Measurements from ENCODE around the gene FGD4.

FGD4 gene

GRCh38 chr12:32407795-32408194, 8.4 kb downstream of the FGD4 start:
- DNase-seq (ENCODE audit: low read depth): no peak

DNA sequence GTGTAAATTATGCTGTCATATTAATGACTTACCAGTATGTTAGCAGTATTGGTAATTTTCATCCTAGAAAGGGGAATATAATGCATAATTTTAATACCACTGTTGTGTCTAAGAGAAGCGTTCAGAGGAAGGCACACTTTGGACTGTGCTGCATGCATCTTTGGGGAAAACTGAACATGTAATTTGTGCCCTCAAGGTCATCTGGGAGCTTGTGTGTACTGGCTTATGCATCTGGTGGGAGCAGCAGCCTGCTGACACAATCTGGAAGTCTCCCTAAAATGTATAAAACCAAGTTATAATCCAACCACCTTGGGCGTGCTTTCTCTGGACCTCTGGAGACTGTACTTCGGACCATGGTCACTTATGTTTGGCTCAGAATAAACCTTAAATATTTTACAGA, 14.1 kb downstream of the FGD4 start:
- no peak for DNase-seq (ENCODE audit: low read depth)

- DNase-seq (ENCODE audit: low read depth): no peak
Observed at GRCh38 chr12:32418221-32418620, 18.9 kb downstream of the FGD4 start.

DNA sequence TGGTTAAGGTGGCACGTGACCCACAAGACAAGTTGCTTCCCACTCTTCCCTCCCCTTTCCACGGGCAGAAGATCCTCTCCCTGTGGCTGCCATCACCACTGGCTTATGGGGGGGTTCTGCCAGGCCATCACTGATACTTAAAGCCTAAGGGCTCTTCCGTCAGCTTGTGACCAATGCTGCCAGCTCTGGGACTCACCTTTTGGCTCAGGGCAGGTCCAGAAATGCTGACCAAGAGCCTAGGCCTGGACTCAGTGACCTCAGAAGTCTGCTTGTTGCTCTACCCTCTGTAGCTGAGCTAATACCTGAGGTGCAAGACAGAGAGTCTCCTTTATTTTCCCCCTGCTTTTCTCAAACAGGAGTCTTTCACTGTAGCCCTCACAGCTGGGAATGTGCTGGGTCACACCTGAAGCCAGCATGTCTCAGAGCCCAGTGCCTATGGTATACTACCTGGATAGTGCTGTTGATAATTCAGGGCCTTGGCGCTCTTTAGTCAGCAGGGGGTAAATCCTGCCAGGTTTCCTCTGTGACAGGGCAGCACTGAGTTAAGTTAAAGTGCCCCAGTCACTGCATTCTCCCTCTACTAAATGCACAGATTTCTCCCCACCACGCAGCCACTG, 19.7 kb downstream of the FGD4 start:
- DNase-seq (ENCODE audit: low read depth): no peak

DNA sequence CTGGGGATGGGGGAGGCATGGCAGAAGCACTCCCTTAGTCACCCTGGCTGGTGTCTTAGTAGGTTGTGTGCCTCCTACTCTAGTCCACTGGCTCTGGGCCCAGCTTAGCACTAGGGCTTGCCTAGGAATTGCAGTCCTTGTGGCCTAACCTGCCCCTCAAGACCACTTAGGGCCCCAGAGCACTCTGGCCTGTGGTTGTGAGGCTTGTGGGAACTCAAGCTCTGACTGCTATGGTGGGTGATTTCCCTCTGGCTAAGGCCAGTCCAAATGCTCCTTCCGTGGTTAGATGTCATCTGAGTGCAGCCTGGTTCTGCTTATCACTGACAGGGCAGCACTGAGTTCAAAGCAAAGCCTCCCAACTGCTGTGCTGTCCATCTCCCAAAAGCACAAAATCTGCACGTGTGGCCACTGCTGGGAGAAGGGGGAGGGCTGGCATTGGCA, 20.2 kb downstream of the FGD4 start:
- DNase-seq (ENCODE audit: low read depth): no peak

DNA sequence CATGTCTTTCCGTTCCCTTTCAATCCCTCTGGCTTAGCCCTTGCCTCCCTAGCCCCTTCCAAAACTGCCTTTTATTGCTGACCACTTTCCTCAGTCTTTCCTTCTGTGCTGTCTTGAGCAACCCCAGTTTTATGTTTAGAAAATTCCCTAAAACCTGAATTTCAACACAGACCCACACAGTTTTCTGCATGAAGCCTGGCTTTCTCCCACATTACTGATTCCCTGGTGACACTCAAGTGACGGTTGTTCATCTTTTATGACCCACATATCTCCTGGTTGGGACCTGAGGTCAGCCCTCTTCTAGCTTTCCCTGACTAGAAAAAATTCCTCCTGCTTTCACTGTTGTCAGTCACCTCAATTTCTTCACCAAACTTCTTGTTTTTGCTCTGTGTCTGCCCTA, 21.0 kb downstream of the FGD4 start:
- DNase-seq (ENCODE audit: low read depth): no peak

DNA sequence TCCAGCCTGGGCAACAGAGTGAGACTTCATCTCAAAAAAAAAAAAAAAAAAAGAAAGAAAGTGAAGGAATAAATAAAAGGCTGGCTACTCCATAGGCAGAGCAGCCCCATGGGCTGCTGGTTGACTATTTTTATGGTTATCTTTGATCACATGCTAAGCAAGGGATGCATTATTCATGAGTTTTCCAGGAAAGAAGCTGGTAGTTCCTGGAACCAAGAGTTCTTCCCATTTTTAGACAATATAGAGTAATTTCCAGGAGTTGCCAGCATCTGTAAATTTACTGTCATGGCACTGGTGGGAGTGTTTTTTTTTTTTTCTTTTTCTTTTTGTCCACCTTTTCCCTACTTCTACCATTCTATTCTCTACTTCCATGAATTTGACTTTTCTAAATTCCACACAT, 24.2 kb downstream of the FGD4 start:
- no peak for DNase-seq (ENCODE audit: low read depth)

DNA sequence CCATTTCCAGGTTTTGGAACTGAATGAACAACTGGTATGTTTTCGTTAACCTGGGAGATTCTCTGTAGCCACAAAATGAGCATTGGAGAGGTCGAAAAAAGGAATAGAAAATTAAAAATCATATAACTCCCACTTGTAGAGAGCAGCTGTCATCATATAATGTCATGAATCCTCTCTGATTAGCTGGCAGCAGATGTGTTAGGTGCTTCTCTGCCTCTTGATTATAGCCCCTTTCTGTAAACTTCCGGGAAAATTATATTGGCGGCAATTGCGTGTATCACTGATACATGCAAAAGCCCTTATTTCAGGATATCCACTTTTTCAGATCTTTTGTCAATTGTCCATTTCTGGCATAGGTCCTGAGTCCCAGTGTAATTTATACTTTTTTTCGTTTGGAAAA, 31.7 kb downstream of the FGD4 start:
- DNase-seq (ENCODE audit: low read depth): no peak

GRCh38 chr12:32435921-32436705, 36.8 kb downstream of the FGD4 start:
- DNase-seq (ENCODE audit: low read depth): no peak

DNA sequence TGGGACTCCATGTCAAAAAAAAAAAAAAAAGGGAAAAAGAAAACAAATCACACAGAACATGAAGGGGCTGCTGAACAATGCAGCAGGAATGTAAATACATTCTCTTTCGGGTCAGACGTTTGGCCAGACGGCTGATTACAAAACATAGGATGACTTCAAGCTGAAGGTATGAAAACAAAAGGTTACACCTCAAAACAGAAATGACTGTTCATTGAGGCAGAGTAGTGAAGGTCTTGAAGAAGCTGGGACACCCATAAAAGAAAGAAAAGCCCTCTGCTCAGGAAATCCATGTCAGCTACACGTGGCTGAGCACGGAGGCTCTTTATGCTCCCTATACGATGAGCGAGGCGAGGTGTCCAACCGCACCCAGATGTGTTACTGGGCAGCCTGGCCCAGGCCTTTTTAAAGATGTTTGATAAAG, 37.7 kb downstream of the FGD4 start:
- DNase-seq (ENCODE audit: low read depth): no peak

DNA sequence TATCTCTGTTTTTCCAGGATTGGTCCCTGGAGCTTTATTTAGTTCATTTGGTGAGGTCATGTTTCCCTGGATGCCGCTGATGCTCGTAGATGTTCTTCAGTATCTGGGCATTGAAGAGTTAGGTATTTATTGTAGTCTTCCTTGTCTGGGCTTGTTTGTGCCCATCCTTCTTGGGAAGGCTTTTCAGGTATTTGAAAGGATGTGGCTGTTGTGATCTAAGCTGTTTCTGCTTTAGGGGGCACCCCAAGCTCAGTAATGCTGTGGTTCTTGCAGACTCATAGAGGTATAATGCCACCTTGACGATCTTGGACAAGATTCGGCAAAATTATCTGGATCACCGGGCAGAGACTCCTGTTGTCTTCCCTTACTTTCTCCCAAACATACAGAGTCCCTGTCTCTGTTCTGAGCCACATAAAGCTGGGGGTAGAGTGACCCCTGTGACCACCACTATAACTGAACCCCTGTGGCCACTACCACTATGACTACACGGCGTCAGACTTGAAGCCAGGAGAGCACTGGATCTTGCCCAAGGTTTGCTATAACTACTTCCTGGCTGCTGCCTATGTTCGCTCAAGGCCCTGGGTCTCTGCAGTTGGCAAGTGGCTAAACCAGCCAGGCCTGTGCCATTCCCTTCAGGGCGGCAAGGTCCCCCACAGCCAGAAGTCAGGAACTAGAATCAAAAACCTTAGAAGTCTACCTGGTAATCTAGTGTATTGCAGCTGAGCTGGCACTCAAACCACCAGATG, 40.9 kb downstream of the FGD4 start:
- no peak for DNase-seq (ENCODE audit: low read depth)

DNA sequence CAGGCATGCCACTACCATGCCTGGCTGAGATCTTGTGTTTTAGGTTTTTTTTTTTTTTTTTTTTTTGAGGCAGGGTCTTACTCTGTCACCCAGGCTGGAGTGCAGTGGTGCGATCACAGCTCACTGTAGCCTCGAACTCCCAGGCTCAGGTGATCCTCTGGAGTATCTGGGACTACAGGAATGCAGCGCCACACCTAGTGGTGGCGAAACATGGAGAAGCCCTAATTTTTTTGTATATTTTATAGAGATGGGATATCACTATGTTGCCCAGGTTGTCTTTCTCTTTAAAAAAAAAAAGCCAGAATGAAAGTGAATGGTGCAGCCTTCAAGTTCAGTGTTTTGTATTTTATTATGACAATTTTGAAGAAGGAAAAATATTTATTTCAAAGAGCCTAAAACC, 44.1 kb downstream of the FGD4 start:
- no peak for DNase-seq (ENCODE audit: low read depth)

GRCh38 chr12:32444895-32445294, 45.5 kb downstream of the FGD4 start:
- DNase-seq (ENCODE audit: low read depth): no peak

- no peak for DNase-seq (ENCODE audit: low read depth)
Observed at GRCh38 chr12:32445356-32445755, 46.0 kb downstream of the FGD4 start.

GRCh38 chr12:32446316-32447119, 47.2 kb downstream of the FGD4 start:
- DNase-seq (ENCODE audit: low read depth): no peak

DNA sequence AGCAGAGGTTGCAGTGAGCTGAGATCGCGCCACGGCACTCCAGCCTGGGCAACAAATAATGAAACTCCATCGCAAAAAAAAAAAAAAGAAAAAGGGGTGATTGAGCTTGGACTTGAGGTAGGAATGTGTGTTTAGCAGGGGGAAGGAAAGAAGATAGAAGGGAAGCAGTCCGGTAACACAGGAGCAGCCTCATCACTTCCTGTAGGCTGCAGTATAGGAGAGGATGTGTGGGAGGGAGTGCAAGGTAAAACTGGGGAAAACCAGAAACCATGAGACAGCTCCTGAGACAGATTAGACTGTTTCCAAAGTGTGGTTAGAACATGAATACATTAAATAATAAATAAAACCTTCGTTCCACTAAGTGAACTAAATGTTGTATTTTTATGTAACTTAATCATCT, 49.2 kb downstream of the FGD4 start:
- no peak for DNase-seq (ENCODE audit: low read depth)

- DNase-seq (ENCODE audit: low read depth): no peak
Observed at GRCh38 chr12:32450363-32450762, 51.0 kb downstream of the FGD4 start.

- DNase-seq (ENCODE audit: low read depth): no peak
Observed at GRCh38 chr12:32450768-32451167, 51.4 kb downstream of the FGD4 start.

GRCh38 chr12:32451816-32452215, 52.5 kb downstream of the FGD4 start:
- DNase-seq (ENCODE audit: low read depth): no peak

GRCh38 chr12:32454075-32454474, 54.7 kb downstream of the FGD4 start:
- no peak for DNase-seq (ENCODE audit: low read depth)

DNA sequence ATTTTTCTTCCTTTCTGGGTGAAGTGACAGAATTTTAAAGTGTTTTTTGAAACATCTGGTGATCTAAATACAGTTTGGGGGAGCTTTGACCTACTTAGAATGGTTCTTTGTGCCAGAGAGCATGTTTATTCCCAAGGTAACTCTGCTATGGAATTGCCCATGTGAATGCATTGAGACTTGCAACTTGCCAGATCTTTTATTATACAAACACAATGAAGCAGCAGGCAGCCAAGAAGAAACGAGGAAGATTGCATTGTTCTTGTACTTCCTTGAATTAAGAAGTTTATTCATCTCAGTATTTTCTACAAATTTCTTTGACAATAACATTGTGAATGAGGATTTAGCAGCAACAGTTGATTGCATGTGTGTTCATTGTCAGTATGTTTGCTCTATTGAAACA, 55.5 kb downstream of the FGD4 start:
- no peak for DNase-seq (ENCODE audit: low read depth)

DNA sequence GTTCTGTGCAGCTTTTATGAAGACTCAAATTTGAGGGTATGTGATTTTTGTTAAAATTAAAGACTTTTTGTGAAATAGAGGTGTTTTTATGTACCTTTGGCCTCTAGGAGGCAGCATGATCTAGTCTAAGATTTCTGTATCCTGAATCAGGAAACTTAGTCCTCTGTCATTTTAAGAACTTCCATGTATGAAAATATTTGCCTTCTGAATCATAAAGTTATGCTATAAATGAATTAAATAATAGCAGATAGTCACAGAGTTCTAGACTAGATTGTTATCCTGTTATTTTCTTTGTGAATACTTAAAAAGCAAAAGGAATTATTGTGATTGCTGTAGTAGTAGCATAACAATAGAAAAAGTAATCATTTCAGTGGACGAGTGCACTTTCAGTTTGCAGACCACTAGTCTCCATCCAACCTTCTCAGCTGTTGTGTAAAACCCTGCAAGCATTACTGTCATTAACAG, 56.3 kb downstream of the FGD4 start:
- no peak for DNase-seq (ENCODE audit: low read depth)
